Stimulated activated CD4-positive, alpha-beta T cell treated with anti-CD3 and anti-CD28 coated beads, Interleukin-12 subunit alpha, Interleukin-12 subunit beta, amount 100 ng/mL, for 48 hours (primary cell): ENCODE data around the gene ZNF675.
"Not testable (repeated sequence)": the region's sequence is repeated elsewhere in the genome, so short reads cannot be mapped to it uniquely, and the experiment has no call there.

Source experiments
- DNase-seq, 3 donors: peaks; one replicate each; pipeline ENCODE4 v3.0.0-alpha.2; 2020; ENCODE audit warnings: low read depth in 2 of 3, low spot score in 1 of 3

The ZNF675 gene

GRCh38 chr19:23686621-23687423 lies at the start of gene ZNF675:
TSS of gene ZNF675 (minus strand) at chr19:23687212. CDS start at chr19:23687033, 179 bp downstream.
- peak; percentile 67 to 85 (median 84) for DNase-seq

DNA sequence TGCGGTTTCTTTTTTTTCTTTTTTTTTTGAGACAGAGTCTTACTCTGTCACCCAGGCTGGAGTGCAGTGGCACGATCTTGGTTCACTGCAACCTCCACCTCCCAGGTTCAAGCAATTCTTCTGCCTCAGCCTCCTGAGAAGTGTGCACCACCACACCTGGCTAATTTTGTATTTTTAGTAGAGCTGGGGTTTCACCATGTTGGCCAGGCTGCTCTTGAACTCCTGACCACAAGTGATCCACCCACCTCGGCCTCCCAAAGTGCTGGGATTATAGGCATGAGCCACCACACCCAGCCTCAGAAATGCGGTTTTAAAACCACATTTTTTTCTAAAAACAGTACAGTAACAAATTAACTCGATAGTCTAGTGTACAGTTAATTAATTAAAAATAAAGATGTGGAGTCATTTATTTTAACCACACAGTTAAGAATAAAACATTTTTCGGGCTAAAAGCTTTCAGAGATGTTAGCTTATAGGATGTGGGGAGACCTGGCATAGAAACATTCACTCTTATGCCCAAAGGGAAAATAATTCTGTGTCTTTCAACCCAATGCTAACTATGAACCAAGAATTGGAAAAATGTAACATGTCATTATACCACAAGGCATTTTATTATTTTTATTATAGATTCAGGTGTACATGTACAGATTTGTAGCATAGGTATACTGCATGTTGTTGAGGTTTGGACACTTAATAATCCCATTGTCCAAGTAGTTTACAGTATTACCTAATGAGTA lies 43.9 kb upstream of the ZNF675 start:
- not testable (repeated sequence) for DNase-seq

DNA sequence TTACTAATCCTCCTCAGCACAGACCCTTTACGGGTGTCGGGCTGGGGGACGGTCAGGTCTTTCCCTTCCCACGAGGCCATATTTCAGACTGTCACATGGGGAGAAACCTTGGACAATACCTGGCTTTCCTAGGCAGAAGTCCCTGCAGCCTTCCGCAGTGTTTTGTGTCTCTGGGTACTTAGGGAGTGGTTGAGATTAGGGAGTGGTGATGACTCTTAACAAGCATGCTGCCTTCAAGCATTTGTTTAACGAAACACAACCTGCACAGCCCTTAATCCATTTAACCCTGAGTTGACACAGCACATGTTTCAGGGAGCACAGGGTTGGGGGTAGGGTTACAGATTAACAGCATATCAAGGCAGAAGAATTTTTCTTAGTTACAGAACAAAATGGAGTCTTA lies 37.1 kb upstream of the ZNF675 start:
- not testable (repeated sequence) for DNase-seq

DNA sequence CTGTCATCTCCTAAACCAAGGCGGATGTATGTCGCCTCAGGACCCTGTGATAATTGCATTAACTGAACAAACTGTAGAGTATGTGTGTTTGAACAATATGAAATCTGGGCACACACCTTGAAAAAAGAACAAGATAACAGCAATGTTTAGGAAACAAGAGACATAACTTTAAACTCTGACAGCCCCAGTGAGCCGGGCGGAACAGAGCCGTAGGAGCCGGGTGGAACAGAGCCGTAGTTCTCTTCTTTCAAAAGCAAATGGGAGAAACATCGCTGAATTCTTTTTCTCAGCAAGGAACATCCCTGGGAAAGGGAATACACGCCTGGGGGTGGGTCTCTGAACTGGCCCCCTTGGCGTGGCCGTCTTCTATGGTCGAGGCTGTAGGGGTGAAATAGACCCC lies 31.8 kb upstream of the ZNF675 start:
- DNase-seq = no peak

GRCh38 chr19:23716792-23717191 lies 29.8 kb upstream of the ZNF675 start:
- no peak for DNase-seq

GRCh38 chr19:23709347-23709746 lies 22.3 kb upstream of the ZNF675 start:
- no peak for DNase-seq

DNA sequence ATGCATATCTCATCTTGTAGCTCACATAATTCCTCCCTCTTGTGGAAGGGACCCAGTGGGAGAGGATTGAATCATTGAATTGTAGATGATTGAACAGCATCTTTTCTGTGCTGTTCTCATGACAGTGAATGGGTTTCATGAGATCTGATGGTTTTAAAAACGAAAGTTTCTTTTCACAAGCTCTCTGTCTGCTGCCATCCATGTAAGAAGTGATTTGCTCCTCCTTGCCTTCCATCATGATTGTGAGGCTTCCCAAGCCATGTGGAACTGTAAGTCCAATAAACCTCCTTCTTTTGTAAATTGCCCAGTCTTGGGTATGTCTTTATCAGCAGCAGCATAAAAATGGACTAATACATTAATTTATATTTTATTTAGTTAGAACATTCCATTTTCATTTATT lies 19.6 kb upstream of the ZNF675 start:
- DNase-seq = no peak

- DNase-seq = no peak
These were observed 12.5 kb upstream of the ZNF675 start for GRCh38 chr19:23699521-23699860.

GRCh38 chr19:23698711-23699520 lies 11.9 kb upstream of the ZNF675 start:
- no peak for DNase-seq

GRCh38 chr19:23692937-23693336 lies 5.9 kb upstream of the ZNF675 start:
- not testable (repeated sequence) for DNase-seq

DNA sequence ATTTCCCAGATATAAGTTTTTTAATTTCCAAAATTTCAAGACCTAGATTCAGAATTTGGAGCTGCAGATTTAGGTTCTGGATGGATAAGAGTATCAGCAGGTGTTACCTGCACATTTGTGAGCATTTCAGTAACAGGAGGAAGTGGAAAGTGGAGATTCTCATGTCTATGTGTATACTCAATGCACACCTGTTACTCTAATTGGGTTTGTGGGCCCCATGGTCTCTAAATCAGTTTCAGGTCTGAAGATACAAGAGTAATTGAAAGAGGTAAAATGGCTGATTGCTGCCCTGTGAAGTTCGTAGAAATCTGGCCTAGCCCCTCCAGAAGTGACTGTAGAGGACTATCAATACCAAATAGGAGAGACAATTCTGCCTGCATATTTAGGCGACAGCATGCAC lies 13.9 kb downstream of the ZNF675 start:
- no peak for DNase-seq

GRCh38 chr19:23668606-23669005 lies 18.4 kb downstream of the ZNF675 start:
- DNase-seq = not testable (repeated sequence)

- DNase-seq = no peak
These were observed 21.2 kb downstream of the ZNF675 start for GRCh38 chr19:23665651-23666410.

DNA sequence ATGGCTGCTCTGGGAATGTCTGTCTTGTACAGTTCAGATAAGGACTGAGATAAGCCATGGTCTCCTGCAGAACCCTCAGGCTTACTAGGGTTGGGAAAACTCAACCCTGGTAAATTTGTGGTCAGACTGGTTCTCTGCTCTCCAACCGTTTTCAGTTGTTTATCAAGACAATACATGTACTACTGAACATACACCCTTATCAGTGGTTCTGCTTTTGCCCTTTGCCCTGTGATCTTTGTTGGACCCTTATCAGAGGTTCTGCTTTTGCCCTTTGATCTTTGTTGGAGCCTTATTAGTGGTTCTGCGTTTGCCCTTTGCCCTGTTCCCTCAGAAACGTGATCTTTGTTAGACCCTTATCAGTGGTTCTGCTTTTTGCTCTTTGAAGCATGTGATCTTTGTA lies 37.2 kb downstream of the ZNF675 start:
- not testable (repeated sequence) for DNase-seq
